HepG2 (cell line): Measurements from ENCODE around the gene NFILZ. TPM values are rescaled to one million over a fixed set of nuclear protein-coding genes. Genes with fewer than 3 reads are reported as not detected.

Source experiments
- ATAC-seq: fragments of 200-7000 bp; cut with Tn5 transposase; 3 replicates; pipeline ENCODE4 v1.9.1; 2020; ENCODE audit warnings: mild to moderate bottlenecking, moderate library complexity
- Bru-seq: library from RNA; stranded (reverse); fragments of 400-500 nt; gene quantifications from one replicate; lab custom pipeline; 2021; lab: Mats Ljungman, UMichigan
- BruChase-seq, 2 experiments: library from RNA; stranded (reverse); fragments of 400-500 nt; gene quantifications; one replicate each; lab custom pipeline; 2021; lab: Mats Ljungman, UMichigan
- BruUV-seq: library from RNA; stranded (reverse); fragments of 400-500 nt; replicated peaks from 2 replicates; lab custom pipeline; 2021; lab: Mats Ljungman, UMichigan
- CTCF ChIA-PET: fragments of 300-600 bp; formaldehyde crosslinking; extraction: SDS; loops from one replicate; lab custom pipeline; 2021; ENCODE audit warnings: low total read pairs, inconsistent platforms, low intra/inter-chr PET ratio; lab: Yijun Ruan, JAX
- POLR2A ChIA-PET: fragments of 350-600 bp; sonication (Branson Sonifier 250); formaldehyde crosslinking; loops from one replicate; lab custom pipeline; 2020; ENCODE audit warnings: antibody characterized with exemption, inconsistent platforms; lab: Yijun Ruan, JAX
- DNase-seq: peaks from one replicate; pipeline ENCODE4 v3.0.0-alpha.2; 2015; ENCODE audit warnings: low spot score
- FAIRE-seq: peaks from 3 replicates; lab custom pipeline; 2011; peaks lifted over from hg19 to GRCh38; lab: Jason Lieb, UNC
- H2AFZ ChIP-seq: one replicate; pipeline ENCODE4 v1.6.1; 2011; ENCODE audit warnings: low read length, inconsistent platforms
- H3K27ac ChIP-seq: fragments of 300-600 bp; 3 replicates; pipeline ENCODE4 v1.8.0; 2011; ENCODE audit warnings: mixed run types, mild to moderate bottlenecking, mixed read lengths, low read length, inconsistent platforms; ENCODE audit not compliant: insufficient read depth; ENCODE audit errors: extremely low read length
- H3K27me3 ChIP-seq, 2 experiments: fragments of 200-600 bp in 1 of 2; 2 replicates in 1 of 2; 3 replicates in 1 of 2; pipeline versions ENCODE4 v1.6.0 to v1.8.0; 2011; ENCODE audit warnings: low read length in 2 of 2, mild to moderate bottlenecking in 2 of 2, moderate library complexity in 2 of 2, inconsistent platforms in 1 of 2; ENCODE audit not compliant: insufficient read depth in 2 of 2, control insufficient read depth in 1 of 2
- H3K36me3 ChIP-seq, 2 experiments: fragments of 200-600 bp in 1 of 2; replicated peaks in 1 of 2; 2 replicates in 1 of 2; 3 replicates in 1 of 2; pipeline versions ENCODE4 v1.5.1 to v1.8.0; 2011; ENCODE audit warnings: low read length in 2 of 2, inconsistent platforms in 1 of 2; ENCODE audit not compliant: insufficient read depth in 2 of 2, control insufficient read depth in 1 of 2
- H3K4me1 ChIP-seq: 2 replicates; pipeline ENCODE4 v1.5.1; 2012; ENCODE audit warnings: low read length, inconsistent platforms; ENCODE audit not compliant: insufficient read depth
- H3K4me2 ChIP-seq: 2 replicates; pipeline ENCODE4 v1.6.0; 2011; ENCODE audit warnings: low read depth, low read length, inconsistent platforms
- H3K4me3 ChIP-seq, 3 experiments: fragments of 200-600 bp in 1 of 3; sonication (generic), shearing (Covaris generic) in 1 of 3; replicated peaks in 1 of 3; 2 replicates each; pipeline ENCODE4 v1.5.1; 2011 to 2016; ENCODE audit warnings: low read length in 3 of 3, inconsistent platforms in 2 of 3, low read depth in 2 of 3, mild to moderate bottlenecking in 2 of 3, control low read depth in 1 of 3, mixed read lengths in 1 of 3; ENCODE audit not compliant: insufficient read depth in 1 of 3
- H3K79me2 ChIP-seq: one replicate; pipeline ENCODE4 v1.6.1; 2011; ENCODE audit warnings: low read length, inconsistent platforms; ENCODE audit not compliant: insufficient read depth
- H3K9ac ChIP-seq: 2 replicates; pipeline ENCODE4 v1.6.0; 2011; ENCODE audit warnings: mild to moderate bottlenecking, low read depth, low read length, inconsistent platforms; ENCODE audit not compliant: insufficient read depth
- H3K9me3 ChIP-seq: 2 replicates; pipeline ENCODE4 v1.5.1; 2012; ENCODE audit warnings: mild to moderate bottlenecking, low read length
- H4K20me1 ChIP-seq: 2 replicates; pipeline ENCODE4 v1.6.0; 2011; ENCODE audit warnings: inconsistent platforms, mild to moderate bottlenecking, low read length, moderate library complexity; ENCODE audit not compliant: insufficient read depth
- JUN ChIP-seq: sonication (generic); formaldehyde crosslinking; IDR thresholded peaks from 2 replicates; pipeline ENCODE4 v1.4.0; 2020; ENCODE audit warnings: mild to moderate bottlenecking, missing genetic modification reagents
- ZFAT ChIP-seq: sonication (generic); formaldehyde crosslinking; conservative IDR thresholded peaks from 2 replicates; pipeline ENCODE4 v1.8.1; 2023; ENCODE audit warnings: missing genetic modification reagents, inconsistent platforms
- WGBS: methylation state at CpG from one replicate; pipeline ENCODE4 v1.1.6; 2017; ENCODE audit warnings: low lambda C conversion rate; 5-methylcytosine and 5-hydroxymethylcytosine counted together
- in situ Hi-C: cut with HindIII; loops from 2 replicates; pipeline ENCODE4 v1.10.0; 2017; ENCODE audit warnings: low pct_unique_long_range_greater_than_20kb; ENCODE audit not compliant: extremely low pct_ligation_motif_present
- intact Hi-C: fragments of 100-400 bp; cut with micrococcal nuclease; formaldehyde crosslinking; loops from one replicate; pipeline ENCODE4 v1.10.0; 2022; ENCODE audit not compliant: unreplicated experiment
- long read RNA-seq, 2 experiments: library from RNA in 1 of 2; library from polyadenylated mRNA in 1 of 2; stranded (forward) in 1 of 2; unstranded in 1 of 2; transcript quantifications; one replicate each; pipeline ENCODE4 v2.0.0, GENCODE V29; 2019 to 2022
- polyA minus RNA-seq, 3 experiments: library from RNA; depleted of rRNA, polyadenylated mRNA; stranded (reverse); fragments of >200 nt; gene quantifications; 2 replicates each; pipeline ENCODE4 v1.2.3, GENCODE V29; 2011; ENCODE audit warnings: low replicate concordance in 1 of 3
- polyA plus RNA-seq, 8 experiments: library from polyadenylated mRNA; depleted of rRNA in 3 of 8; stranded (reverse) in 7 of 8; unstranded in 1 of 8; fragments of >200 nt; fragmentation: Illumina TruSeq in 4 of 8; extraction: Trizol in 4 of 8; gene quantifications; 2 replicates each; pipeline versions ENCODE4 v1.2.1 to v1.2.3, GENCODE V29; 2011 to 2016; ENCODE audit warnings: low read depth in 4 of 8, missing spikeins in 1 of 8, mixed read lengths in 1 of 8; ENCODE audit not compliant: insufficient read depth in 1 of 8
- total RNA-seq, 5 experiments: library from RNA; depleted of rRNA; stranded (reverse); fragments of >200 nt; fragmentation: Illumina TruSeq; extraction: Trizol; gene quantifications; 2 replicates each; pipeline ENCODE4 v1.2.3, GENCODE V29; 2016; ENCODE audit warnings: low read depth in 1 of 5
- TF ChIP-seq, protein P1 (sequence below): sonication (generic); formaldehyde crosslinking; conservative IDR thresholded peaks from 2 replicates; pipeline ENCODE4 v1.4.0; 2020; ENCODE audit warnings: missing genetic modification reagents

NFILZ gene, protein sequence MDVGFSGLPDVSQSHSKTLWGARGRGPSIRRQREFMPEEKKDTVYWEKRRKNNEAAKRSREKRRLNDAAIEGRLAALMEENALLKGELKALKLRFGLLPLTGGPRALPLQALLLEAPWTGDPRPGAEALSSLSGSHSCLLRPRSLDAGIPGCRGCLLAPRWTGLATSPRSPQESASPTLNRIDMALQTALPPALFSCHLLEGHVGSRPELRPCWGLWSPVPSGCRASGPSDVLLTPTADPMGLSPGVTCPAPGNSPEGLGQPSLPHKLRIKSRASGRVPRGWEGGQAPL
- total RNA-seq (2016; rRNA removed; fragmentation: Illumina TruSeq; extraction: Trizol) (not detected in 2 replicates), polyA plus RNA-seq (2011; rRNA removed) (not detected in 2 replicates), polyA minus RNA-seq (2011; rRNA and poly(A)+ RNA removed; ENCODE audit: low replicate concordance) (not detected in 2 replicates), Bru-seq, nascent RNA (percentile 27 among the genes with signal in this experiment), BruChase-seq, experiment 1, labeled RNA remaining after a 6-hour chase (percentile 15 among the genes with signal in this experiment), BruChase-seq, experiment 2, labeled RNA remaining after a 2-hour chase (percentile 18 among the genes with signal in this experiment)
- total RNA-seq (2016; cell fraction: cytosol; rRNA removed; fragmentation: Illumina TruSeq; extraction: Trizol; ENCODE audit: low read depth): not detected in 2 replicates
- not detected in 2 replicates for total RNA-seq (2016; cell fraction: insoluble cytoplasmic fraction; rRNA removed; fragmentation: Illumina TruSeq; extraction: Trizol)
- total RNA-seq (2016; cell fraction: membrane; rRNA removed; fragmentation: Illumina TruSeq; extraction: Trizol): not detected in 2 replicates
- total RNA-seq (2016; cell fraction: nucleus; rRNA removed; fragmentation: Illumina TruSeq; extraction: Trizol): not detected in 2 replicates
- not detected in 2 replicates for polyA plus RNA-seq (2011; cell fraction: cytosol; rRNA removed)
- polyA plus RNA-seq (2011; cell fraction: nucleus; rRNA removed): not detected in 2 replicates
- polyA plus RNA-seq (2012): not detected in 2 replicates
- not detected in 2 replicates for polyA plus RNA-seq (2016; cell fraction: cytosol; fragmentation: Illumina TruSeq; extraction: Trizol; ENCODE audit: low read depth)
- not detected in 2 replicates for polyA plus RNA-seq (2016; cell fraction: insoluble cytoplasmic fraction; fragmentation: Illumina TruSeq; extraction: Trizol; ENCODE audit: low read depth)
- not detected in 2 replicates for polyA plus RNA-seq (2016; cell fraction: membrane; fragmentation: Illumina TruSeq; extraction: Trizol; ENCODE audit: low read depth)
- polyA plus RNA-seq (2016; cell fraction: nucleus; fragmentation: Illumina TruSeq; extraction: Trizol; ENCODE audit: insufficient read depth, low read depth): not detected in 2 replicates
- polyA minus RNA-seq (2011; cell fraction: cytosol; rRNA and poly(A)+ RNA removed): not detected in 2 replicates
- polyA minus RNA-seq (2011; cell fraction: nucleus; rRNA and poly(A)+ RNA removed): not detected in 2 replicates
- long read RNA-seq, experiment 1: 0 reads
- long read RNA-seq, experiment 2: 0 reads

DNA sequence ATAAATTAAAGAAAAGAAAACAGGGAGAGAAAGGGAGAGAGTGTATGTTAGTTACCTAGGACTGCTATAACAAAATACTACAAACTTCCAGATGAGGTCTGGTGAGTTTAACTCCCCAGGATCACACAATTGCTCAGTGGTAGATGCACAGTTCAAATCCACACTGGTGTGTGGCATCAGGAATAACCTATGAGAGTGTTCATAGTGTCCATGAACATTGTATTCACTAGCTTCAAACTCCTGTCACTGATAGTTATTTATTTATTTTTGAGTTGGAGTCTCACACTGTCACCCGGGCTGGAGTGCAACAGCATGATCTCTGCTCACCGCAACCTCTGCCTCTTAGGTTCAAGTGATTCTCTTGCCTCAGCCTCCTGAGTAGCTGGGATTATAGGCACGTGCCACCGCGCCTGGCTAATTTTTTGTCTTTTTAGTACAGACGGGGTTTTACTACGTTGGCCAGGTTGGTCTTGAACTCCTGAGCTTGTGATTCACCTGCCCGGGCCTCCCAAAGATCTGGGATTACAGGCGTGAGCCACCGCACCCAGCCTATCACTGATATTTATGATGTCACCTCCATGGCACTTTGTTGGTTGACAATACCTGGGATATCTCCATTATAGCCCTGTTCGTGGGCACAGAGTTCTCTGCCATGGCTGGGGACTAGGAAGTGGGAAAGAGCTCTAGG is at the start of gene NFILZ:
Gene NFILZ (plus strand): TSS at position 638 of the 688 bp plus-strand sequence. CDS start 46,133 bp downstream, outside the sequence.
- WGBS: 89% methylated on average over 11 of the region's 11 CpGs
- POLR2A ChIA-PET: interaction anchor here (1.5 to 2.3 kb wide), 4 partner anchors 11 to 116 kb away, joined by 3 to 38 read pairs (median 6); partner anchors contain the start of gene ZNF414
- in situ Hi-C loops: no loop called here

More for the DNA sequence above, at the start of gene NFILZ:
- intact Hi-C loops: no loop called here
- Histone ChIP-seq H4K20me1 (no peaks in the 10 kb centered on the region), H3K27me3 (no peaks in the 10 kb centered on the region), H3K9ac (peak within 1 kb of the TSS; percentile 42; the same call in 1 of the 2 replicates), H3K4me3 (peak within 1 kb of the TSS in 2 of 3 experiments; percentile 37 to 56; a peak in 3 of 6 replicates), H3K9me3 (peaks cover 5% of the 10 kb centered on the region; the same call in 1 of the 2 replicates), H3K79me2 (no peaks in the 10 kb centered on the region), H3K4me2 (peak within 1 kb of the TSS; percentile 70), H3K36me3 (no peaks in the 10 kb centered on the region), H3K27ac (peak within 1 kb of the TSS; percentile 81), H3K4me1 (peaks cover 49% of the 10 kb centered on the region), H2AFZ (no peak within 1 kb of the TSS)
- FAIRE-seq (no peak), ATAC-seq (no peak), DNase-seq (no peak)
- TF ChIP-seq, protein P1, sequence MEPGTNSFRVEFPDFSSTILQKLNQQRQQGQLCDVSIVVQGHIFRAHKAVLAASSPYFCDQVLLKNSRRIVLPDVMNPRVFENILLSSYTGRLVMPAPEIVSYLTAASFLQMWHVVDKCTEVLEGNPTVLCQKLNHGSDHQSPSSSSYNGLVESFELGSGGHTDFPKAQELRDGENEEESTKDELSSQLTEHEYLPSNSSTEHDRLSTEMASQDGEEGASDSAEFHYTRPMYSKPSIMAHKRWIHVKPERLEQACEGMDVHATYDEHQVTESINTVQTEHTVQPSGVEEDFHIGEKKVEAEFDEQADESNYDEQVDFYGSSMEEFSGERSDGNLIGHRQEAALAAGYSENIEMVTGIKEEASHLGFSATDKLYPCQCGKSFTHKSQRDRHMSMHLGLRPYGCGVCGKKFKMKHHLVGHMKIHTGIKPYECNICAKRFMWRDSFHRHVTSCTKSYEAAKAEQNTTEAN: no peak
- TF ChIP-seq ZFAT (CRISPR knock-in tag): no peak
- TF ChIP-seq JUN: peak; percentile 22; the same call in 1 of the 2 replicates
- BruUV-seq: no TSS peak
- CTCF ChIA-PET: no interaction called here
